ENCODE data around the gene P2RY6.

The P2RY6 gene

GRCh38 chr11:73320763-73321603, 48.8 kb downstream of the P2RY6 start:
- DNase-seq: no peak

DNA sequence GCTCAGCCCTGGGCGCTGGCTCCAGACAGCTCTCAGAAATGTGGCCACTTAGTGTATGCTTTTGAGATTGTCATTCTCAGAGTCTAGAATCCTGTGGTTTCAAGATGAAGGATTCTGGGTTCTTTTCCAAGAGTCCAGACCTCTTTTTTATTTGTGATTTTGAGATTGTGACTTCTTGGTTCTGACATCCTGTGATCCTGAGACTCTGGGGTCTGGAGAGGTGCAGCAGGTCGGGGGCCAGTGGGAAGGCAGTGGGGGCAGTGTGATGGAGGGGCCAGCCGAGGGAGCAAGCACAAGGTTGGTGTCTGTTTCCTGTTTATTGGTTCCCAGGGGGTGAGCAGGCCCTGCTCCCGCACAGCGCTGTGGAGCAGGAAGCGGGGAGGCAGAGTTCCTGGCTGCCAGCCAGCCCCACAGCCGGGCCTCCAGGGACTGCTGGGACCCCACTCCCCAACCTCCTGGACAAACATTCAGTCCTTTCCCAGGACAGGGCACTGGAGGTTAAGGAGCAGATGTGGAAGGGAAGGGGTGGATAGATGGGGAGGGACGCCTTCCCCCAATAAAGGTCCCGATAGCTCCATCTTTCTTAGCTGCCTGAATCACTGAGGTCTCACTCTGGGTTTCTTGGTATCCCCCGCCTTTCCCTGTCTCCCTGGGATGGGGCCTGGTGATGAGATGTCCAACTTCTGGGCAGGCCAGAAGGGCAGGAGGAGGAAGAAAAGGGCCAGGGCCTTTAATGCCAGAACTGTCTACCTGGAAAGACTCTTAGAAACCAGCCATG, 49.7 kb downstream of the P2RY6 start:
- no peak for DNase-seq

DNA sequence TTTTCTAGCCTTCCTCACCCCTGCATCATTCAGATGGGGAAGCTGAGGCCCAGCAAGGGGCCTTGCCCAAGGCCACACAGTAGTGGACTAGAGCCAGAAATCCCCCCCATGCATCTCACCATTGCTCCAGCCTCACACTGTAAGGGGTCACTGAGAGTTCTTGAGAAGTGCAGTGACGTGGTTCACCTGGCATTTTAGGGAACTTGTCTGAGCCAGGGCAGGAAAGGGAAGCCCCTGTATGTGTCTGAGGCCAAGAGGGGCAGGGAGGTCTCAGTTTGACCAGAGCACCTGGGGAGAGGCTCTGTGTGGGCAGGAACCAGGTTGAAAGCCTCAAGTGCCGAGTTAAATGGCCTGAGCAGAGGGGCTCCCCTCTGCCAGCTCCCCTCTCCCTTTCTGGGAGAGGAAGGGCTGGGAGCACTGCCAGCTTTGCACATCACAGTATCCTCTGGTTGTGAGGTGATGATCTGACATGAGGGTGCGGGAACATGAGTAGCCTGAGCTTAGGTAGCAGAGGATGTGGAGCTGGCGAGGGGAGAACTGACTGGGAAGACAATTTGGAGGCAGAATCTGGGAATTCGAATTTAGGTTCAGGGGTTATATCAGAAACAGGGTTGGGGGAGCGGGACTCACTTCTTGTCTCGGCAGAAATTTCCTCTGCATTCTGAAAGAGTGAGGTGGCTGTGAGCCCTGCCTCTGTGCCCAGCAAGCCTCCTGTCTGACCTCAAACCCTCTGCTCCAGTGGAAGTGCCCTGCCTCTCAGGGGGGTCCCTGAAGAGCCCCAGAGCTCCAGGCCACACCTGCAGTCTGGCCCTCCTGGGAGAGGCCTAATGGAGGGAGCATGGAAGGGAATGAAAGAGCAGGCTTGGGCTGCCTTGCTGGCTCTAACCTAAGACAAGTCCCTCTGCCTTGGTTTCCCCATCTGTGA, 50.5 kb downstream of the P2RY6 start:
- DNase-seq: no peak

DNA sequence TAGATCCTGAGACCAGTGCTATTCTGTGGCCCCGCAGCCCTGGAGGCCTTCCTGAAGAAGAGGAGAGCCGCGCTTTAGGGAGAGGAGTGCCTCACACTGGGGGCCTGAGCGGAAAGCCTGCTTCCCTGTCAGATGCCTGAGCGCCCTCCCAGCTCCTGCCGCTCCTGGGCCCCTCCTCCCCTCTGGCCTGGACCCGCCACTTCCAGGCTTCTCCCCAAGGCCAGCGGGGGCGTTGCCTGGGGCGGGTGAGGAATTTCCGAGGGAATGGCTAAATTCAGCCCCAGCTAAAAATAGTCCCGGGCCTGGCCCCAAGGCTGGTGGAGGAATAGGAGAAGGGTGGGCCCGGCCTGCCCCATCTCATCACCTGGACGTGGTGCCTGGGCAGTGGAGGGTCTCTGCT, 51.3 kb downstream of the P2RY6 start:
- DNase-seq: no peak

GRCh38 chr11:73324116-73324515, 52.0 kb downstream of the P2RY6 start:
- no peak for DNase-seq

DNA sequence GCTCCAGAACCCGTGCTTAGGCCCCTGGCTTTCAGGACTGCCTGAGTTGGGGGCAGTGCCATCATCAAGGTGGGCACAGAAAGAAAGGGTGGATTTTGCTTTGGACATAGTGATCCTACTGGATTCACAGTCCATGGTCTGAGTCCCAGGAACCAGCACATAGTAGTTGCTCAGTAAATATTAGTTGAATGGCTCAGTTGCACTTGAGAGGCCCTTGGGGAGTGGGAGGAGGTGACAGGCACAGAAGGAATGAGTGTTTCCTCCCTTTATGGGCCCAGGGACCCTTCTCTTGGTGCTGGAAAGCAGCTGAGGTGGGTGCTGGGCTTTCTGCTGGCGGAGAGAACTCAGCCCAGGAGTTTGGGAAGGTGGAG, 52.5 kb downstream of the P2RY6 start:
- DNase-seq: no peak

DNA sequence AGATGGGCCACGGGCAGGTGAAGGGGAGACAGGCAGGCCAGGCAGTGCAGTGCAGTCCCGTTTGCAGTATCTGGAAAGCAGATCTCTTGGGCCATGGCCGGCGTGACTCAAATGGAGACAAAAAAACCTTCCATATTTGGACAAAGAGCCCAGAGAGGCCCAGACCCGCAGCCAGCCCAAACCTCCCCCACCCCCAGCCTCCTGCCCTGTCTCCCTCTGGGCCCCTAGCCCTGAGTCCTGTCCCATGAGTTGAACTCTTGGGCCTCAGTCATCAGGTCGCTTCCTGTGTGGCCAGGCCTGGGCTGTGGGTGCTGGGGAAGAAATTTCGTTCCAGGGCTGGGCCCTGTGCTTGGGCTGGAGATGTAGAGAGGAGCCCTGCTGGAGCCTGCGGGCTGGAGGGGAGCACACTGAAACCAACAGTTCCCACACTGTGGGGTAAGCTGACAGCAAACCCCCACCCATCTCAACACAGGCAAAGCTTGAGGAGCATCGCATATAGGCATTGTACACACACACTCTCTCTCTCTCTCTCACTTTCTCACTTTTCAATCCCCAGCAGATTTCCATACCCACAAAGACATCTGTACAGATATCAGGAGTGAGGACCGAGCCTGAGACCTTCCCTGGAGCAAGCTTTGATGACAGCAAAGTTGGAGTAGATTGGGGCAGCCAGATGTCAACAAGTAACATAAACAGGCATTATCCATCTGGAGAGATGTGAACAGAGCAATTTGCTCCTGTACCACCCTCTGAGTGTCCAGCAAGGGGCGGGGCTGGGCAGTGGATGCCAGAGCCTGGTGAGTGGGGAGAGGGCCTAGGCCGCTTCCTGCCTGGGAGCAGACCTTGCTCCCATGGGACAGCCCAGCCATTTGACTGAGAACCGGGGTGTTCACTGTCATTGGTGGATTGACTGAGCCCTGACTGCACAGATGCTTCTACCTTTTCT, 53.2 kb downstream of the P2RY6 start:
- no peak for DNase-seq

GRCh38 chr11:73326929-73327811, 55.0 kb downstream of the P2RY6 start:
- DNase-seq: no peak

GRCh38 chr11:73327812-73328364, 55.8 kb downstream of the P2RY6 start:
- no peak for DNase-seq

DNA sequence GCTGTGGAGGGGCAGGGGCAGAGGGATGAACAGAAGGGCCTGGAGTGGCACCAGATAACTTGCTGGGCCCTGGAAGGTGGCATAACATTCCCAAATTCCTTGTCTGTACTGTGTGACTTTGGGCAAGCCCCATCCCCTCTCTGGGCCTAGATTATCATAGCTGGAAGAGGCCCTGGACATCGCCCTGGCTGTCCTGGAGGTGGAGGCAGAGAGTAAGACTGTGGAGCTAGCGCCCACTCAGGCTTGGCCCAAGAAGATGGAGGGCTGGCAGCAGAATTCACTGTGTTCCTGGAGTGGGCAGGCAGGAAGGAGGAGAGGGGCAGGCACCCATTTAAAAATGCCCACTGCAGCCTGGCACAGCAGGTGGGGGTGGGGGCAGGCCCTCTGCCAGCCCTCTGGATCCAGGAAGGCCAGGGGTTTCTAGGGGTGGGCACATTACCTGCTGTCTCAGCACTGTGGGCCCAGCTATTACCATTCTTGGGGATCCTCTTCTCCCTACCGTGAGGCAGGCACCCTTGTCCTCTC, 58.5 kb downstream of the P2RY6 start:
- DNase-seq: no peak

GRCh38 chr11:73331138-73331916, 59.2 kb downstream of the P2RY6 start:
- DNase-seq: no peak

DNA sequence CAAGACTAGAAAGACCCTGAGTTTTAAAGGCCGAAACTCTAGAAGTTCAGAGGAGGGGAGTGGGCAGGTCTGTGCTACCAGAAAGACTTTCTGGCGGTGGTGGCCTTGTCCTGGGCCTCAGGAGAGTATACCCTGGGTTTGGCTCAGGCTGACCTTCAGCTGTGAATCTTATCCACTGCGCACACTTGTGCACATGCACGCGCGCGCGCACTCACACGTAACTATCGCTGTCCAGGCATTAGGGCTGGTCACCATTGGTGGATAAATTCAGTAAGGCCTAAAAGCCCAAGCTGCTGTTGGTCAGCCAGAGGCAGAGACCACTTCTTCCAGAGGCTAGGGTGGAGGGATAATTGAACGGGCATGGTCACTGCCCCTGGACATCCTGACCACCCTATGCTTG, 61.0 kb downstream of the P2RY6 start:
- DNase-seq: no peak

DNA sequence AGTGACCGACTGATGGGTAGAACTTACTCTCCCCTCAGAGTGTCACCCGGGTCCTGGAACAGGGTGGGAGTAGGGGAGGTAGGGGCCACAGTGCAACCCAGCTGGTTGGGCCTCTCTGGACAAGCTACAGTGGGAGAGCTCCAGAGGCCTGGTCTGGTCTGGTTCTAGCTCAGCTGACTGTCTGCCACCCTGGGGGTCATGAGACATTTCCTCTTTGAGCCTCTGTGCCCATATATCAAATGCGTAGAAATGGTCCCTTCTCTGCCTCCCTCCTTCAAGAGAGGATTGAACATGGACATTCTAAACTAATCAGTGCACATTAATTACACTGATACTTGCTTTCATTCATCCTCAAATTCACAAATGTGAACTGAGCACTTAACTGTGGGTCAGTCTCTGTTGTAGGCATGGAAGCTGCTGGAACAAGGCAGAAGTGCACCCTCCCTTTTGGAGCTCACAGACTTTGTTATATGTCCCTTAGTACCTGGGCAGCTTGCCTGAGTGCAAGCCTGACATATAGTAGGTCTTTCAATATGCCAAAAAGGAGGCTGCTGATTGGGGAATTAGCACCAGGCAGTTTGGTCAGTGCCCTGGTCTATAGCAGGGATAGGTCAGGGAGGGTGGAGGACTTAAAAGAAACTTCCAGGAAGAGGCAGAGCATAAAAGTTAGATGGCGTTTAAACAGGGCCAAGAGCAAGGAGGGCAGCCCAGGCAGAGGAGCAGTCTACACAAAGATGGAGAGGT, 61.7 kb downstream of the P2RY6 start:
- DNase-seq: no peak

- no peak for DNase-seq
These were observed 62.5 kb downstream of the P2RY6 start for GRCh38 chr11:73334384-73335203.

DNA sequence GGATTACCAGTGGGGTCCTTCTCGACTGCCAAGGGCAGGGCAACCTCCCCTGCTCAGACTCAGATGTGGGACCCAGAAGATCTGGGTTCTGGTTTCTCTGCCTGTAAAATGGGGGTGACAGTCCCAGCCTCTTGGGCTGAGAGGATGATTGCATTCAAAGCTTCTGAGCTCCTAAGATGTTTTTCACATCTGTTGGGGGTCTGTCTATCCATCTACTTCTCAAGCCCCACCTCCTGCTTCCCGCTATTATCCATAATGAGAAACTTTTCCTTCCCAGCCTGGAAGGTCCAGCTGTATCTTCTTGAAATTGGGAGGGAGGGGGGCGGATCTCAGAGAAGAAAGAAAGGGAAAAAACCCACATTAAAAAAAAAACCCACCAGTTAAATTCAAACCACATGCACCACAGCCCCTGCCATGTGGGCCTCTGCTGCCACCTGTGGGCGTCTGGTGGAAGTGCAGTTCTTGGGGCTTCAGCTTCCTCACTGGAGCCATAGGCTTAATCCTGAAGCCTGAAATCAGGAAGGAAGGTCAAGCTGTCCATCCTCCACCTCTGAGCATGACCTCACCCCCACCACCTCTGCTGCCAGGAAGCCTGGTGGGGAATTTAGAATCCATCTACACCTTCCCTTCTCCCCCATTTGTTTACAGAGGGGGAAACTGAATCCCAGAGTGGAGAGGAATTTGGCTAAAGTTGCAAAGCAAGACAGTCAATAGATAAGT, 63.2 kb downstream of the P2RY6 start:
- DNase-seq: peak; percentile 80

DNA sequence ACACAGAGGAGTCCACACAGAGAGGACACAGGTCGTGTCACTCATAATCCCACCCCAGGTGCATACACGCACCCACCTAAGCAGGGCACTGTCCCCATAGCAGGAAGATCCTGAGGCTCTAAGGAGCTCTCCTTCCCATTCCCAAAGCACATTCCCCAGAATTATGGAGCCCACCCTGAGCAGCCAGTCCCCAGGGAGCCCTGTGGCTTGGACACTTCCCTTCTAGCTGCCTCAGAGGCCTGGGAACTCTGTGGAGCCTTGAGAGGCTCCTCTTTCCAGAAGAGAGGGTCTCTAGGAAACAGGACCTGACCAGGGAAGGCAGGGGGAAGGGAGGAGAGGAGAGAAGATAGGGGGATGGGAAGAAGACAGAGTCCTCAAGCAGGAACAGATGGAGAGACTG, 65.7 kb downstream of the P2RY6 start:
- no peak for DNase-seq

DNA sequence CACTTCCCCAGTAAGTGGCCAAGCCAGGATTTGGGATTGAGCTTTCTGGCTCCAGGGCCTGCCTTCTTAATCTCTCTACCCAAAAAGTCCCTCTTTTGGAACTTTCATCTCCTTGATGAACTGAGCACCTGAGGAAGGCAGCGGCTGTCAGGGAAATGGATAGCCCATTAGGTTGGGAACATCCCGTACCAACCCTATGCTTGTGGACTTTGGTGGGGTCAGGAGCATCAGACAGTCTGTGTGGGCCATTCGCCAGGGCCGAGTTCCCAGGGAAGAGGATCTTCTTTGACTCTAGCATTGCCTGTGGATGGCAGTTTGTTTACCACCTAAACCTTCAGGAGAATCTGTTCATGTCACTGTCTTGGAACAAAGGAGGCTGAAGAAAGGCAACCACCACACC, 66.1 kb downstream of the P2RY6 start:
- DNase-seq: no peak

Data from stimulated activated CD4-positive, alpha-beta T cell treated with anti-CD3 and anti-CD28 coated beads, Interleukin-12 subunit alpha, Interleukin-12 subunit beta, amount 100 ng/mL, for 4 hours (primary cell).